Heart right ventricle (tissue), 16 donors: ENCODE results near the gene RPA4. TPM values are rescaled to one million over a fixed set of nuclear protein-coding genes. Genes with fewer than 3 reads are reported as not detected.

Source experiments
- ATAC-seq, 8 donors: fragments of 200-7000 bp; cut with Tn5 transposase; one replicate each; pipeline ENCODE4 v1.9.1; 2020; ENCODE audit warnings: mild to moderate bottlenecking in 8 of 8, moderate library complexity in 8 of 8, moderate number of reproducible peaks in 1 of 8
- DNase-seq, 2 donors: peaks; one replicate each; pipeline ENCODE4 v3.0.0-alpha.2; 2020
- H3K27ac ChIP-seq, 10 donors: fragments of 200-600 bp; sonication (generic) in 2 of 10; one replicate each; pipeline versions ENCODE4 v1.5.0 to v1.8.0; 2020 to 2022; ENCODE audit warnings: mild to moderate bottlenecking in 3 of 10
- H3K27me3 ChIP-seq, 7 donors: fragments of 200-600 bp; one replicate each; pipeline ENCODE4 v1.8.0; 2021 to 2022; ENCODE audit warnings: mild to moderate bottlenecking in 2 of 7
- H3K36me3 ChIP-seq, 9 donors: fragments of 200-600 bp; sonication (generic) in 1 of 9; one replicate each; pipeline versions ENCODE4 v1.5.0 to v1.8.0; 2020 to 2022; ENCODE audit warnings: mild to moderate bottlenecking in 2 of 9
- H3K4me1 ChIP-seq, 9 donors: fragments of 200-600 bp; sonication (generic) in 1 of 9; one replicate each; pipeline versions ENCODE4 v1.5.0 to v1.8.0; 2020 to 2022; ENCODE audit warnings: mild to moderate bottlenecking in 4 of 9
- H3K4me3 ChIP-seq, 10 donors: fragments of 200-600 bp; sonication (generic) in 2 of 10; one replicate each; pipeline versions ENCODE4 v1.5.0 to v1.8.0; 2020 to 2022; ENCODE audit warnings: mild to moderate bottlenecking in 7 of 10, moderate library complexity in 2 of 10
- H3K9me3 ChIP-seq, 11 donors: fragments of 200-600 bp in 10 of 11; sonication (generic) in 2 of 11; one replicate each; pipeline versions ENCODE4 v1.5.0 to v1.8.0; 2013 to 2022; ENCODE audit warnings: mild to moderate bottlenecking in 2 of 11, control low read depth in 1 of 11, moderate library complexity in 1 of 11
- CTCF ChIP-seq, 9 donors: fragments of 200-600 bp; sonication (generic) in 2 of 9; IDR thresholded peaks; one replicate each; pipeline versions ENCODE4 v1.5.0 to v1.8.0; 2021 to 2022; ENCODE audit warnings: antibody characterized with exemption in 9 of 9, mild to moderate bottlenecking in 5 of 9, moderate library complexity in 1 of 9
- WGBS, 2 donors: extraction: QIAGEN DNeasy Blood & Tissue Kit; methylation state at CpG; one replicate each; pipeline ENCODE4 v1.1.7; 2013; ENCODE audit warnings: inconsistent platforms in 1 of 2; 5-methylcytosine and 5-hydroxymethylcytosine counted together
- intact Hi-C, 10 donors: fragments of 100-400 bp; cut with DNase I; formaldehyde crosslinking; loops; one replicate each; pipeline versions ENCODE4 v1.11.1 to v1.14.2; 2022
- long read RNA-seq, 3 donors: library from polyadenylated mRNA; unstranded; transcript quantifications; one replicate each; pipeline ENCODE4 v2.0.0, GENCODE V29; 2020 to 2021
- polyA plus RNA-seq, 2 donors: library from polyadenylated mRNA; stranded (reverse); fragments of 200-250 nt; gene quantifications; one replicate each; pipeline ENCODE4 v1.2.3, GENCODE V29; 2013
- total RNA-seq, 10 donors: library from RNA; stranded (reverse); fragmentation: NEBNext Ultra II Directional in 3 of 10; extraction: Animal tissue kit (Norgen Biotek cat#: 25700) in 3 of 10; gene quantifications; one replicate each; pipeline versions ENCODE4 v1.2.1 to v1.2.4, GENCODE V29; 2021 to 2023
- donor health status: Arrhythmogenic right ventricular cardiomyopathy.
- donor health status: ischemic (EF 13 %, LVEDD 7.1; RV severe dilation, severe dysfunction).
- donor health status: healthy with polysubstance abuse.
- donor health status: DM: no; HTN: yes; CAD: no.
- donor health status: DM: no; HTN: no; CAD: no.
- donor health status: ischemic (EF 25% LVEDD 6.9; RV normal size, moderate dysfunction).
- donor health status: ischemic (EF 25% LVEDD 5.7; RV mildly dilated, moderate dysfunction).
- donor health status: healthy.
- donor health status: DM: yes; HTN: yes; CAD: no.
- donor health status: Ischemic cardiomyopathy.
- donor health status: ischemic (EF 35%, LVEDD 5.7; RV mildly dilated, moderate dysfunction).
- donor health status: nonischemic (EF 11% LVEDD 7.7; RV severe dilation, severe dysfunction).
- donor health status: DM: yes; HTN: yes; CAD: no.
- donor health status: PGD.
- donor health status: ischemic (EF 29% LVEDD 5.4; RV normal size, mild dysfunction).
- donor health status: nonischemic (EF 23%, LVEDD 6.1; RV moderate dilation, normal function).

The RPA4 gene
- total RNA-seq: under 1 TPM in 7 of 10 donors, not detected in 3; 0.15 to 0.36 (median 0.17) TPM
- polyA plus RNA-seq: under 1 TPM; 0.03 to 0.15 TPM
- long read RNA-seq, donor 1: 0 reads
- long read RNA-seq, donor 2, partial matches to known transcripts: 0 of 1 reads
- long read RNA-seq, donor 2, other reads (novel, unspliced or antisense): 0 of 1 reads
- long read RNA-seq, donor 3: 0 reads

DNA sequence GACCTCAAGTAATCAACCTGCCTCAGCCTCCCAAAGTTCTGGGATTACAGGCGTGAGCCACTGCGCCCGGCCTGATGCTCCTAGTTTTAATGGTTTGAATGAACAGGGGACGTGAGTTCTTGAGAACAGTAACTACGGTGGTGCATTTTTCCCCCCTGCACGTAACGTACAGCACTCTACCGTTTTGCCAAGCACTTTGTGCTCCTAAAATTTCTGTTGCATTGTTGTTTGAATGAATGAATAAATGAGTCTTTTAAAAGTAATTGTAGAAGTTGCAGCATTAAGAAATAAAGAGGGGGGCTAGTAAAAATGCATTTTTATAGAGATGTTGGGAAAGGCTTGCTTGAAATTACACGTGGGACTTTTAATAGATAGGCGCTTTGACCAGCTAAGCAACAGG is at the start of gene RPA4:
RPA4 (plus strand) TSS at position 301 of the 400 bp plus-strand sequence. CDS start 403 bp downstream, outside the sequence.
- DNase-seq: no peak
- Histone ChIP-seq H3K4me1 (no peaks in the 10 kb centered on the region), H3K27me3 (no peaks in the 10 kb centered on the region), H3K36me3 (peaks cover 0 to 12% (median 0%) of the 10 kb centered on the region in 9 donors), H3K9me3 (no peaks in the 10 kb centered on the region), H3K27ac (no peak within 1 kb of the TSS), H3K4me3 (no peak within 1 kb of the TSS)
- intact Hi-C loops: no loop called here
- no peak for ATAC-seq
- TF ChIP-seq CTCF (IDR thresholded peaks at IDR 0.05): no peak
- WGBS, 2 donors: 98 to 99% methylated on average over 10 of the region's 10 CpGs

DNA sequence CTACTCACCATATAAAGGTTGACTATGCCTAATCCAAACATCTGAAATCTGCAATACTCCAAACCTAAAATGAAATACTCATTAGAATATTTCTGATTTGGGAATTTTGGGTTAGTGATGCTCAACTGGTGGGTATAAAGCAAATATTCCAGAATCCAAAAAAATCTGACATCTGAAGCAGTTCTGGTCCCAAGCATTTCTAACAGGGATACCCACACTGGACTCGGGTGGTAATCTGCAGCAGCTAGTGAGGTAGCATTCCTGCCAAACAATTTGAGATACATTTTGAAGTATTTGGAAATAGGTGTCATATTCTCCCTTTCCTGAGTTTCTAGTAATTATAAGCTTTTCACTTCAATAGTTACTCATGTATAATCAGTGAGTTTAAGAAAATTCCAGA is 49.6 kb upstream of the RPA4 start:
- ATAC-seq: no peak
- TF ChIP-seq CTCF (IDR thresholded peaks at IDR 0.05): no peak
- DNase-seq: no peak
- Histone ChIP-seq H3K27me3 (no peaks in the 10 kb centered on the region), H3K27ac (no peak overlapping the region), H3K9me3 (no peaks in the 10 kb centered on the region), H3K36me3 (no peaks in the 10 kb centered on the region), H3K4me3 (no peak overlapping the region), H3K4me1 (peaks cover 0 to 4% (median 0%) of the 10 kb centered on the region in 9 donors)
- WGBS, 2 donors: 96 to 100% methylated on average over 1 of the region's 1 CpG
- intact Hi-C loops: no loop called here

GRCh38 chrX:96835660-96836289 is 47.9 kb upstream of the RPA4 start:
- H3K27me3 ChIP-seq: no peaks in the 10 kb centered on the region
- no peak overlapping the region for H3K4me3 ChIP-seq
- TF ChIP-seq CTCF (IDR thresholded peaks at IDR 0.05): no peak
- no peaks in the 10 kb centered on the region for H3K9me3 ChIP-seq
- intact Hi-C loops: no loop called here
- ATAC-seq (no peak), DNase-seq (no peak)
- no peaks in the 10 kb centered on the region for H3K36me3 ChIP-seq
- no peak overlapping the region for H3K27ac ChIP-seq
- H3K4me1 ChIP-seq: peaks cover 0 to 4% (median 0%) of the 10 kb centered on the region in 9 donors
- WGBS, 2 donors: 91 to 93% methylated on average over 5 of the region's 5 CpGs

GRCh38 chrX:96837808-96838207 is 45.9 kb upstream of the RPA4 start:
- 86 to 88% methylated on average over 3 of the region's 3 CpGs for WGBS, 2 donors
- DNase-seq: no peak
- H3K27ac ChIP-seq: no peak overlapping the region

More at GRCh38 chrX:96837808-96838207, 45.9 kb upstream of the RPA4 start:
- H3K9me3 ChIP-seq: no peaks in the 10 kb centered on the region
- no peak overlapping the region for H3K4me3 ChIP-seq
- intact Hi-C loops: no loop called here
- H3K4me1 ChIP-seq: peaks cover 0 to 4% (median 0%) of the 10 kb centered on the region in 9 donors
- peaks cover 0 to 4% (median 0%) of the 10 kb centered on the region in 7 donors for H3K27me3 ChIP-seq
- ATAC-seq: no peak
- H3K36me3 ChIP-seq: no peaks in the 10 kb centered on the region
- TF ChIP-seq CTCF (IDR thresholded peaks at IDR 0.05): no peak
